Vagina (tissue), 2 donors: ENCODE results near the gene AKAP3.

ENCODE experiments used
- POLR2A ChIP-seq, 2 donors: fragments of 450-650 bp; IDR thresholded peaks; one replicate each; pipeline ENCODE4 v1.6.1; 2017; ENCODE audit warnings: antibody characterized with exemption in 2 of 2, mild to moderate bottlenecking in 2 of 2, moderate library complexity in 2 of 2
- POLR2AphosphoS5 ChIP-seq, 2 donors: sonication (generic); formaldehyde crosslinking; IDR thresholded peaks; one replicate each; pipeline ENCODE4 v1.9.0; 2017; ENCODE audit warnings: antibody characterized with exemption in 2 of 2, mild to moderate bottlenecking in 2 of 2, low read depth in 1 of 2; ENCODE audit not compliant: insufficient read depth in 1 of 2
- TF ChIP-seq, protein P1 (sequence below), 3 experiments: fragments of 450-650 bp in 2 of 3; fragments of 200-600 bp in 1 of 3; sonication (generic) in 1 of 3; IDR thresholded peaks; one replicate each; pipeline ENCODE4 v1.5.1; 2017 to 2019; ENCODE audit warnings: antibody characterized with exemption in 3 of 3, mild to moderate bottlenecking in 2 of 3, moderate library complexity in 2 of 3

DNA sequence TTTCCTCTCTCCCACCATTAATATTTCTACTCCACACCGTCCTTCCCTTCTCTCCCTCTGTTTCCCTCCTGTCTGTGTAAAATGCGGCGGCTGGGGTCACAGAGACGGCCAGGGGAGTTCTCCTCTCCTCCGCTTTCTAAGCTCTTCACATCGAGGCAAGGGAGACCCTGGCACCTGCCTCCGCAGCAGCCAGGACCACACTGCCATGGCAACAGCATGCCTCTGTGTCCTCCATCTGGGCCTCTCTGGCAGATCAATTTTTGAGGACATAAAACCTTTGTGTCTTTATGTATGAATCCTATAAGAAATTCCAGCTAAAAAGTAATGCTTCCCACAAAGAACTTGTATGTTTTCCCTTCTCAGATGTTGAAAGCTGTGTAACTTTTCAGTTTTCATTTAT, 45.4 kb downstream of the AKAP3 start:
- TF ChIP-seq POLR2A (IDR thresholded peaks at IDR 0.05) (no peak), POLR2AphosphoS5 (IDR thresholded peaks at IDR 0.05; ENCODE audit: insufficient read depth in 1 of 2, low read depth in 1 of 2) (no peak)
- TF ChIP-seq, protein P1, sequence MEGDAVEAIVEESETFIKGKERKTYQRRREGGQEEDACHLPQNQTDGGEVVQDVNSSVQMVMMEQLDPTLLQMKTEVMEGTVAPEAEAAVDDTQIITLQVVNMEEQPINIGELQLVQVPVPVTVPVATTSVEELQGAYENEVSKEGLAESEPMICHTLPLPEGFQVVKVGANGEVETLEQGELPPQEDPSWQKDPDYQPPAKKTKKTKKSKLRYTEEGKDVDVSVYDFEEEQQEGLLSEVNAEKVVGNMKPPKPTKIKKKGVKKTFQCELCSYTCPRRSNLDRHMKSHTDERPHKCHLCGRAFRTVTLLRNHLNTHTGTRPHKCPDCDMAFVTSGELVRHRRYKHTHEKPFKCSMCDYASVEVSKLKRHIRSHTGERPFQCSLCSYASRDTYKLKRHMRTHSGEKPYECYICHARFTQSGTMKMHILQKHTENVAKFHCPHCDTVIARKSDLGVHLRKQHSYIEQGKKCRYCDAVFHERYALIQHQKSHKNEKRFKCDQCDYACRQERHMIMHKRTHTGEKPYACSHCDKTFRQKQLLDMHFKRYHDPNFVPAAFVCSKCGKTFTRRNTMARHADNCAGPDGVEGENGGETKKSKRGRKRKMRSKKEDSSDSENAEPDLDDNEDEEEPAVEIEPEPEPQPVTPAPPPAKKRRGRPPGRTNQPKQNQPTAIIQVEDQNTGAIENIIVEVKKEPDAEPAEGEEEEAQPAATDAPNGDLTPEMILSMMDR (IDR thresholded peaks at IDR 0.05): no peak
